ENCODE measurements around the gene TSHZ3.
A peak's percentile ranks its signal among the peaks of the same experiment; 100 is the strongest.

The TSHZ3 gene

GRCh38 chr19:31334849-31335624, 14.2 kb downstream of the TSHZ3 start:
- DNase-seq (ENCODE audit: low spot score), result no peak

GRCh38 chr19:31334101-31334848, 15.0 kb downstream of the TSHZ3 start:
- DNase-seq (ENCODE audit: low spot score), result no peak

GRCh38 chr19:31332096-31332495, 17.1 kb downstream of the TSHZ3 start:
- no peak for DNase-seq (ENCODE audit: low spot score)

- no peak for DNase-seq (ENCODE audit: low spot score)
These were observed 17.7 kb downstream of the TSHZ3 start for GRCh38 chr19:31331536-31331935.

GRCh38 chr19:31330761-31331160, 18.5 kb downstream of the TSHZ3 start:
- DNase-seq (ENCODE audit: low spot score), result no peak

- no peak for DNase-seq (ENCODE audit: low spot score)
These were observed 19.0 kb downstream of the TSHZ3 start for GRCh38 chr19:31330237-31330636.

- no peak for DNase-seq (ENCODE audit: low spot score)
These were observed 19.4 kb downstream of the TSHZ3 start for GRCh38 chr19:31329819-31330218.

- DNase-seq (ENCODE audit: low spot score), result no peak
These were observed 21.0 kb downstream of the TSHZ3 start for GRCh38 chr19:31328238-31328637.

GRCh38 chr19:31326329-31327028, 22.8 kb downstream of the TSHZ3 start:
- no peak for DNase-seq (ENCODE audit: low spot score)

- no peak for DNase-seq (ENCODE audit: low spot score)
These were observed 23.9 kb downstream of the TSHZ3 start for GRCh38 chr19:31325342-31325741.

- DNase-seq (ENCODE audit: low spot score), result no peak
These were observed 29.8 kb downstream of the TSHZ3 start for GRCh38 chr19:31319465-31319864.

GRCh38 chr19:31318790-31319425, 30.3 kb downstream of the TSHZ3 start:
- no peak for DNase-seq (ENCODE audit: low spot score)

- no peak for DNase-seq (ENCODE audit: low spot score)
These were observed 31.7 kb downstream of the TSHZ3 start for GRCh38 chr19:31317570-31317969.

GRCh38 chr19:31317093-31317492, 32.1 kb downstream of the TSHZ3 start:
- DNase-seq (ENCODE audit: low spot score), result no peak

GRCh38 chr19:31316201-31316951, 32.9 kb downstream of the TSHZ3 start:
- no peak for DNase-seq (ENCODE audit: low spot score)

- DNase-seq (ENCODE audit: low spot score), result no peak
These were observed 33.6 kb downstream of the TSHZ3 start for GRCh38 chr19:31315652-31316051.

- DNase-seq (ENCODE audit: low spot score), result peak; percentile 15
These were observed 34.2 kb downstream of the TSHZ3 start for GRCh38 chr19:31314849-31315629.

GRCh38 chr19:31314156-31314555, 35.1 kb downstream of the TSHZ3 start:
- no peak for DNase-seq (ENCODE audit: low spot score)

- DNase-seq (ENCODE audit: low spot score), result no peak
These were observed 35.8 kb downstream of the TSHZ3 start for GRCh38 chr19:31313291-31314030.

GRCh38 chr19:31312677-31313244, 36.5 kb downstream of the TSHZ3 start:
- no peak for DNase-seq (ENCODE audit: low spot score)

Measured in HuH-7 (cell line).